Thyroid gland (tissue), 4 donors: ENCODE measurements around the gene NRP2.

ENCODE experiments used
- CTCF ChIP-seq, 6 experiments: fragments of 200-600 bp in 3 of 6; fragments of 450-650 bp in 3 of 6; sonication (generic) in 3 of 6; IDR thresholded peaks; one replicate each; pipeline ENCODE4 v1.5.1; 2016 to 2019; ENCODE audit warnings: antibody characterized with exemption in 6 of 6, mild to moderate bottlenecking in 2 of 6, inconsistent platforms in 1 of 6, moderate library complexity in 1 of 6
- POLR2A ChIP-seq, 2 donors: fragments of 450-650 bp; IDR thresholded peaks; one replicate each; pipeline ENCODE4 v1.6.1; 2017; ENCODE audit warnings: antibody characterized with exemption in 2 of 2, mild to moderate bottlenecking in 2 of 2, moderate library complexity in 1 of 2

- TF ChIP-seq CTCF (IDR thresholded peaks at IDR 0.05) = no peak
- no peak for TF ChIP-seq POLR2A (IDR thresholded peaks at IDR 0.05)
Measured at GRCh38 chr2:205712508-205712907, 30.2 kb downstream of the NRP2 start.
